Gastrocnemius medialis (tissue), 4 donors: ENCODE results near the gene LRG1. TPM values are rescaled to one million over a fixed set of nuclear protein-coding genes. Genes with fewer than 3 reads are reported as not detected.

ENCODE experiments used
- ATAC-seq, 2 donors: fragments of 150-250 bp; one replicate each; pipeline ENCODE4 v1.9.1; 2016
- DNase-seq, 2 donors: peaks; one replicate each; pipeline ENCODE4 v3.0.0-alpha.2; 2019
- H3K27ac ChIP-seq, 4 donors: fragments of 200-600 bp; sonication (generic); 1 replicate in 1 of 4; 2 replicates in 3 of 4; pipeline ENCODE4 v1.5.1; 2016 to 2018; ENCODE audit warnings: mild to moderate bottlenecking in 2 of 4, moderate library complexity in 1 of 4
- H3K27me3 ChIP-seq, 3 donors: fragments of 200-600 bp; sonication (generic) in 2 of 3; 1 replicate in 1 of 3; 2 replicates in 2 of 3; pipeline versions ENCODE4 v1.5.1 to v1.6.0; 2016 to 2019; ENCODE audit warnings: mild to moderate bottlenecking in 1 of 3, moderate library complexity in 1 of 3
- H3K36me3 ChIP-seq, 2 donors: fragments of 200-600 bp; sonication (generic) in 1 of 2; one replicate each; pipeline ENCODE4 v1.5.1; 2017 to 2018
- H3K4me1 ChIP-seq, 2 donors: fragments of 200-600 bp; sonication (generic) in 1 of 2; one replicate each; pipeline ENCODE4 v1.5.1; 2016 to 2017; ENCODE audit warnings: mild to moderate bottlenecking in 2 of 2
- H3K4me3 ChIP-seq, 4 donors: fragments of 200-600 bp; sonication (generic) in 3 of 4; 1 replicate in 1 of 4; 2 replicates in 3 of 4; pipeline ENCODE4 v1.5.1; 2016 to 2019; ENCODE audit warnings: mild to moderate bottlenecking in 2 of 4
- H3K9me3 ChIP-seq, 3 donors: fragments of 200-600 bp; sonication (generic) in 2 of 3; 1 replicate in 1 of 3; 2 replicates in 2 of 3; pipeline ENCODE4 v1.5.1; 2016 to 2019
- CTCF ChIP-seq, 5 experiments: fragments of 450-650 bp in 3 of 5; fragments of 200-600 bp in 2 of 5; sonication (generic) in 2 of 5; IDR thresholded peaks in 4 of 5; conservative IDR thresholded peaks in 1 of 5; 1 replicate in 4 of 5; 2 replicates in 1 of 5; pipeline ENCODE4 v1.5.1; 2016 to 2019; ENCODE audit warnings: antibody characterized with exemption in 5 of 5, mild to moderate bottlenecking in 3 of 5, moderate library complexity in 3 of 5
- POLR2A ChIP-seq, 2 donors: fragments of 450-650 bp; IDR thresholded peaks; one replicate each; pipeline ENCODE4 v1.6.1; 2017; ENCODE audit warnings: antibody characterized with exemption in 2 of 2, mild to moderate bottlenecking in 2 of 2, moderate library complexity in 2 of 2
- in situ Hi-C, 4 donors: fragments of 200-750 bp; cut with MboI; loops; one replicate each; pipeline versions ENCODE4 v1.15.0 to v1.8.0; 2017; ENCODE audit warnings: low sequenced_read_pairs in 4 of 4
- intact Hi-C: fragments of 100-400 bp; cut with DNase I; formaldehyde crosslinking; loops from one replicate; pipeline ENCODE4 v1.15.1; 2023; ENCODE audit warnings: low total_unique reads
- total RNA-seq, 4 donors: library from RNA; depleted of rRNA; stranded (reverse); fragments of >200 nt; gene quantifications; one replicate each; pipeline versions ENCODE4 v1.1.0 to v1.2.3, GENCODE V29; 2016

The LRG1 gene
- total RNA-seq, 4 donors from 2014 or later, result 0.15 to 2.7 (median 0.98) TPM; not detected in 1

GRCh38 chr19:4495471-4495870 is 44.4 kb downstream of the LRG1 start:
- Histone ChIP-seq H3K36me3 (peaks cover 0 to 59% of the 10 kb centered on the region in 2 donors), H3K4me3 (no peak overlapping the region), H3K27me3 (no peaks in the 10 kb centered on the region), H3K27ac (no peak overlapping the region), H3K4me1 (no peaks in the 10 kb centered on the region), H3K9me3 (no peaks in the 10 kb centered on the region)
- in situ Hi-C loops, result no loop called here
- ATAC-seq (no peak), DNase-seq (no peak)
- intact Hi-C loops, result no loop called here
- TF ChIP-seq POLR2A (IDR thresholded peaks at IDR 0.05), result no peak
- no peak for TF ChIP-seq CTCF (IDR thresholded peaks at IDR 0.05 in 4 of 5, conservative IDR thresholded peaks at IDR 0.05 in 1 of 5)

- in situ Hi-C loops, result no loop called here
- no peak for TF ChIP-seq CTCF (IDR thresholded peaks at IDR 0.05 in 4 of 5, conservative IDR thresholded peaks at IDR 0.05 in 1 of 5)
- TF ChIP-seq POLR2A (IDR thresholded peaks at IDR 0.05), result no peak
- no peaks in the 10 kb centered on the region for H3K4me1 ChIP-seq
Measured at GRCh38 chr19:4494691-4495064, 45.2 kb downstream of the LRG1 start.

DNA sequence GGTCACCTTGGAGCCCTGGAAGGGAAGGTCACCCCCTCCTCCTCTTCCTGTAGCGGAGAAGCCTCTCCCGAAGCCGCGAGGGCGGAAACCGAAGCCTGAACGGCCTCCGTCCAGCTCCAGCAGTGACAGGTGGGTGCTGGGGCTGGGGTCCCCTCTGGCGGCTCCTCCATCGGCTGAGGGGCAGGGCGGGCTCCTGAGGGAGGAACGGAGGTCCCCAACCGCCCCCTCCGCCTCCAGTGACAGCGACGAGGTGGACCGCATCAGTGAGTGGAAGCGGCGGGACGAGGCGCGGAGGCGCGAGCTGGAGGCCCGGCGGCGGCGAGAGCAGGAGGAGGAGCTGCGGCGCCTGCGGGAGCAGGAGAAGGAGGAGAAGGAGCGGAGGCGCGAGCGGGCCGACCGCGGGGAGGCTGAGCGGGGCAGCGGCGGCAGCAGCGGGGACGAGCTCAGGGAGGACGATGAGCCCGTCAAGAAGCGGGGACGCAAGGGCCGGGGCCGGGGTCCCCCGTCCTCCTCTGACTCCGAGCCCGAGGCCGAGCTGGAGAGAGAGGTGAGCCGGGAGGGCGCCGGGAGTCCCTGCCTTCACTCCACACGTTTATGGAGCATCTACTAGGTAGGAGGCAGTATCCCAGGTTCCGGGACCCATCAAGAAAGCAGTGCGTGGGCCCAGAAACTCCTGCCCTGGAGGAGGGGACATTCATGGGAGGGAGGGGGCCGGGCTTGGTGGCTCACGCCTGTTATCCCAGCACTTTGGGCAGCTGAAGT is 45.7 kb downstream of the LRG1 start:
- H3K4me1 ChIP-seq, result no peaks in the 10 kb centered on the region
- TF ChIP-seq CTCF (IDR thresholded peaks at IDR 0.05 in 4 of 5, conservative IDR thresholded peaks at IDR 0.05 in 1 of 5), result no peak
- no peak for TF ChIP-seq POLR2A (IDR thresholded peaks at IDR 0.05)
- H3K9me3 ChIP-seq, result no peaks in the 10 kb centered on the region
- peaks cover 0 to 72% of the 10 kb centered on the region in 2 donors for H3K36me3 ChIP-seq
- intact Hi-C loops (no loop called here), in situ Hi-C loops (no loop called here)
- H3K4me3 ChIP-seq, result no peak overlapping the region
- no peak overlapping the region for H3K27ac ChIP-seq
- ATAC-seq (no peak), DNase-seq (no peak)
- no peaks in the 10 kb centered on the region for H3K27me3 ChIP-seq

More at GRCh38 chr19:4494691-4495064, 45.2 kb downstream of the LRG1 start:
- H3K27me3 ChIP-seq, result no peaks in the 10 kb centered on the region
- no peak for ATAC-seq
- H3K36me3 ChIP-seq, result peaks cover 0 to 66% of the 10 kb centered on the region in 2 donors
- intact Hi-C loops, result no loop called here
- DNase-seq, result no peak
- no peak overlapping the region for H3K4me3 ChIP-seq
- no peaks in the 10 kb centered on the region for H3K9me3 ChIP-seq
- no peak overlapping the region for H3K27ac ChIP-seq

GRCh38 chr19:4493104-4493928 is 46.5 kb downstream of the LRG1 start:
- Histone ChIP-seq H3K4me3 (no peak overlapping the region), H3K27ac (no peak overlapping the region), H3K4me1 (no peaks in the 10 kb centered on the region), H3K27me3 (no peaks in the 10 kb centered on the region), H3K36me3 (peaks cover 0 to 70% of the 10 kb centered on the region in 2 donors), H3K9me3 (no peaks in the 10 kb centered on the region)
- ATAC-seq (no peak), DNase-seq (no peak)
- TF ChIP-seq CTCF (IDR thresholded peaks at IDR 0.05 in 4 of 5, conservative IDR thresholded peaks at IDR 0.05 in 1 of 5) (no peak), POLR2A (IDR thresholded peaks at IDR 0.05) (no peak)
- intact Hi-C loops, result no loop called here
- in situ Hi-C loops, result no loop called here
